T-helper 22 cell (primary cell): ENCODE data around the gene ZNF532.

Source experiments
- DNase-seq: peaks from one replicate; pipeline ENCODE4 v3.0.0-alpha.2; 2020; ENCODE audit warnings: low read depth

The ZNF532 gene

DNA sequence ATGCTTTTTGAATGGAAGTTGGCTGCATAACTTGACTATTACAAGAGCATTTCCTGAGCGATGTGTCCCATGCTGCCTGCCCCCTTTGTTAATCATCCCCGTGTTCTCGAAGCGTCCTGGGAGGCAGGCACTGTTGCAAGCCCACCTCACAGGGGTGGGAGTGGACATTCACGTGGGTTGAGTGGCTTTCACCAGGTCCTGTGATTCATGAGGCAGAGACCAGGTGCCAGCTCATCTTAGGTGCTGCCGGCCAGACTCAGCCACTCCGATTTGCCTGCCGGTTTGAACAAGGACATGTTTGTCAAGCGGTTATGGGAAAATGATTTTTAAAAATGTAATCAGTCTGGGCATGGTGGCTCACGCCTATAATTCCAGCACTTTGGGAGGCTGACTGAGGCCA, 112.5 kb downstream of the ZNF532 start:
- no peak for DNase-seq

DNA sequence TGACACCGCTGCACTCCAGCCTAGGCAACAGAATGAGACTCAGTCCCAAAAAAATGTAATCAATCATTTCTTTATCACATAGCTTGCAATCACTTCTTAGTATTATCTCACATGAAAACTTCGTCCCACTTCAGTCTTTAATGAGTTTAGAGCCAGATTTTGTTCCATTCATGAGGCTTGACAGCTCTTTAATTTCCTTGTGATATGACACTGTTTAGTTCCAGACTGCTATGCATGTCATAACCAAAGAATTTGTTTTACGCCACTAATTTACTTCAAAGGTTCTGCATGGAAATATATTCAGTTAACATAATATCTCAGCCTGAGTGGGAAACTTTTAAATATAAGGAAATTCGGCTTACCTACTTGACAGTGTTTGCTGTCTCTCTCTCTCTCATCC, 113.1 kb downstream of the ZNF532 start:
- no peak for DNase-seq

DNA sequence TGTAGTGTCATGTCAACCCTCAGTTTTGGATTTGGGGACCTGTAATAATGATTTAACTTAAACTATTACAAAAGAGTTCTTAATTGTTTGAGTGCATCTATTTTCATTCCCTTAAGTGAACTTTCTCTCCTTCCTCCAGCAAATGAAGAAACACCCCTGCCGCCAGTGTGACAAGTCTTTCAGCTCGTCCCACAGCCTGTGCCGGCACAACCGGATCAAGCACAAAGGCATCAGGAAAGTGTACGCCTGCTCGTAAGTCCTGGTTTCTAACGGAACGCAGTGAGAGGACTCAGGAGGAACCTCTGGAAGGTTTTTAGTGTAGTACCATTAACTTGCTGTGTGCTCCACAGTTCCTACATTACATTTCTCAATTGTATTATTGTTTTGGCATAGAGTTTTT, 114.2 kb downstream of the ZNF532 start:
- no peak for DNase-seq

DNA sequence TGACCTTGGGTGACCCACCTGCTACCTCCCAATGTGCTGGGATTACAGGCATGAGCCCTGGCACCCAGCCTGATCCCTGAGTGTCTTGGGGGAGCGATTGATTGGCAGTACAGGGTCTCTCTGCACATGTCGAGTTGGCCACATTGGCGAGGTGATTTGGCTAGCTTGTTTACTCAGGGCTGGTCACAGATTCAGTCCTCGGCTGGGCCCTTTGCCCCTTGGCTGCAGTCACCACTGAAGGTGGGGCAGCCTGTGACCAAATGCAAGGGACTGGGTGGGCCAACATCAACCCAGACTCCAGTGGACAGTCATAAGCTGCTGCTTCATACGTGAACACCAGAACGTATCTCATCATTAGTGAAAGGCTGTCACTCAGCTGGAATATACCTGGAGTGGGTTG, 114.9 kb downstream of the ZNF532 start:
- DNase-seq = no peak

DNA sequence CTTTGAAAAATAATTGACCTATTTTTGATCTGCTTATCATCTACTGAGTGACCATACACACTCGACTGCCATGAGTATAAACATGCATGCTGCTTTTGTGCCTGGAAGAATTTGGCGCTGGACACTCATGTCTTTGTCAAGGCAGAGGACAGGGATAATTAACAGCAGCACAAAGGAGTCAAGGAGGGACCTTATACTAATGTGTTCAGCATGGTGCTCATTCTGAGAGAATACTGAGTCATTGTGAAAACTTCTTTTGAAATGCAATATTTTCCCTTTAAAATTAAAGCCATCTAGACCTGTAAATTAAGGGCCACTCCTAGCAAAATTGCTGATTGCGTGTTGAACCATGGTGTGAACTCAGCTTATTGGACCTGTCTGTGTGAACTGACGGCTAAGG, 116.3 kb downstream of the ZNF532 start:
- DNase-seq = no peak

DNA sequence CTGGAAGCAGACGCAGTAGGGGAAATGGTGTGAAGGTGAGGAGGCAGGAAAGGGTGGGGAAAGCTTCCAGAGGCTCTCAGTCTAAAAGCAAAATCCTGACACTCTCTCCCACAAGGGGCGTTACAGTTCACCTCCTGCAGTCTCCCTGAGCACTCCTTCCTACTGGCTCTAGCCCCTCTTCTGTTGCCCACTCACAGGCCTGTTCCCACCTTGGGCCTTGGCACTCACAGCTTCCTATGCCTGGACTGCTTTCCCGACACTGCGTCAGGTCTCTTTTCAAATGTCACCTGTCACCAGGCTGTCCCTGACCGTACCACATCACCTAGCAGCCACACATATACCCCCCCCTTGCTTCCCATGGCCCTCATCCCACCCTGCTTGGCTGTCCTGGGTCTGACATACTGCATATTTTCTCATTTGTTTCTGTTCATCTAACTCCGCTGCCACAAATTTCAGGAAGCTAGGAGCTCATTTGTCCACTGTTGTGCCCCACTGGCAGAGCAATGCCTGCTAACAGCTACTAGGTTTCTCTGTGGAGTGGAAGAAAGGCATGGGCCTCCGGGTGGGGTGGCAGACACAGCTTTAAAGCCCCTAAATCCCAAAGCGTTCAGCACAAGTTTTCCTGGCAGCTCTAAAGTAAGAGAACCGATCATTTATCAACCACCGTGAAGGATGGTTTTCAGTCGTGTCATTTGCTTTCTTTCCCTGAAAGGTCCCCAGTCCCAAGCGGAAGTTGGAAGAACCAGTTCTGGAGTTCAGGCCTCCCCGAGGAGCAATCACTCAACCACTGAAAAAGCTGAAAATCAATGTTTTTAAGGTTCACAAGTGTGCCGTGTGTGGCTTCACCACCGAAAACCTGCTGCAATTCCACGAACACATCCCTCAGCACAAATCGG, 118.8 kb downstream of the ZNF532 start:
- DNase-seq = no peak

DNA sequence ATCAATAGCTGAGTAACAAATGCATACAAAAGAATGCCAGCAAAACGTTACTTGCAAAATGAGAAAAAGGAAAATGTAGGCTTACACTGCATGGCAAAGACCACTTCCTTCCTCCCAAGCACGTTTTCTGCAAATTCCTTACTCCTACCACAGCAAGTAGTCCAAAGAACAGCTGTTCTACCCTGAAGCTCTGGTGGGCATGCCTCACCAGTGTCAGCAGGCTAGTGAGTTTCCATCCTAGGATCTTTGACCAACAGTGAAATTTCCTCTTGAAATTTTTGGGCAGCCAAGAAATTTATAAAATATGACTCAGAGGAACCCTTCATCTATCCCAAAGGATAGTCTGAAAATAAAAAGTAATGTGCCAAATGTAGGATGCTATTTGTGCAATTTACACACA, 123.9 kb downstream of the ZNF532 start:
- no peak for DNase-seq

DNA sequence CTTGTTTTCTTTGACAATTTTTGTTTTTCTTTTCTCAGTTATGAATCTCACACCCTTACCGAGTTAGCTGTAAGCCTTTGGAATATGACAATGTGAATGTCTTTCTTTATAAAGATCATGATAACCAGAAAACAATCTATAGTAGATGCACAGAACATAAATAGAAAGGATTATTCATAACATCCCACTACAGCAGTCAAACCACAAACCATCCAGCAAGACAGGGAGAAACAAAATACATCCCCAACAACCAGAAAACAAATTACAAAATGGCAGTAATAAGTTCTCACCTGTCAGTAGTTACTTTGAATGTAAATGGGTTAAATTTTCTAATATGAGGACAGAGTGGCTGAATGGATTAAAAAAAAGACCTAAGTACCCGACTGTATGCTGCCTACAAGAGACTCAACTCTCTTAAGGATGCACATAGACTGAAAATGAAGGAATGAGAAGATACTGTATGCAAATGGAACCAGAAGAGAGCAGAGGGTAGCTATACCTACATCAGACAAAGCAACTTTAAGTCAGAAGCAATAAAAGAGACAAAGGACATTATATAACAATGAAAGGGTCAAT, 124.6 kb downstream of the ZNF532 start:
- DNase-seq = no peak

DNA sequence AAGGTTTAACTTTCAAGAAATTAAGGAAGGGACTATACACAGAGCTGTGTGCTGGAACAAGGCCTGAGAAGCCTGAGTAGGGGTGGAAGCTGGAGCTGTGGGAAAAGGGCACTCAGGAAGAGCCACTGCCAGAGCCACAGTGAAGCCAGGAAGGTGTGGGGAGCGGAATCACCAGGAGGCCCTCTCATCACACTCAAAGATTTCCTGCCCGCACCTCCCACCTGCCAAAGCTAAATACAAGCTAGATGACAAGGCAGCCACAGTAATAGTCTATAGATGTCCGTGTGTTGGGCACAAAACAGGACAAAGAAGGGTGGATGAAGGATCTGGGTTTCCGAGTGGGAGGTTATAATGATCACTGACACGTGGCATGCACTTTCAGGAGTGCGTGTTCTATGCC, 126.0 kb downstream of the ZNF532 start:
- no peak for DNase-seq

DNA sequence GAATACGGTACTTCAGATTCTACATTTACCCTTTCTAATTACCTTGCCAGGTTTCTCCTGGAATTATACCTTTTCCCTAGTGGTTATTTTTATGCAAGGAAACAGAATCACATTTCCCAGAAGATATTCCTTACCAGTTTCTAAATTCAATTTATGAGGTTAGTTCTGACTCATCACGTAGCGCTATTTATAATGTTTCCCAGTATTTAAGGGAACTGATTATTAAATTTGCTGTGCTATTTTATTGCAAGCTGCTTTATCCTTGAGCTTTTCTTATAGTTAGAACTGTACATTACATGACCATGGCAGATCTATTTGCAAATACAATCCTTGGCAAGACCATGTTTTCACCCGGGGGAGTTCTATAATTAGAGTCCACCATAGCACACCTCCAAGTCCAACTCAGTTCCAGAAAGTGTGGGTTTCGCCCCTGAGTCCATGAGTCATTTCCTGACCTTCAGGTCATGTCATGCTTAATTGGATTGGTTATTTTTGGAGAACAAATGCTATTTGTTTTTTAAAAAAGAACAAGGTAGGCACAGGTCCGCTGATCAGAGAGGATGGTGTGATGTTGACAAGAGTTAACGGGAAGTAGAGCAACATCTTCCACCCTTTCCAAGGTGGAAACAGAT, 126.6 kb downstream of the ZNF532 start:
- DNase-seq = no peak

DNA sequence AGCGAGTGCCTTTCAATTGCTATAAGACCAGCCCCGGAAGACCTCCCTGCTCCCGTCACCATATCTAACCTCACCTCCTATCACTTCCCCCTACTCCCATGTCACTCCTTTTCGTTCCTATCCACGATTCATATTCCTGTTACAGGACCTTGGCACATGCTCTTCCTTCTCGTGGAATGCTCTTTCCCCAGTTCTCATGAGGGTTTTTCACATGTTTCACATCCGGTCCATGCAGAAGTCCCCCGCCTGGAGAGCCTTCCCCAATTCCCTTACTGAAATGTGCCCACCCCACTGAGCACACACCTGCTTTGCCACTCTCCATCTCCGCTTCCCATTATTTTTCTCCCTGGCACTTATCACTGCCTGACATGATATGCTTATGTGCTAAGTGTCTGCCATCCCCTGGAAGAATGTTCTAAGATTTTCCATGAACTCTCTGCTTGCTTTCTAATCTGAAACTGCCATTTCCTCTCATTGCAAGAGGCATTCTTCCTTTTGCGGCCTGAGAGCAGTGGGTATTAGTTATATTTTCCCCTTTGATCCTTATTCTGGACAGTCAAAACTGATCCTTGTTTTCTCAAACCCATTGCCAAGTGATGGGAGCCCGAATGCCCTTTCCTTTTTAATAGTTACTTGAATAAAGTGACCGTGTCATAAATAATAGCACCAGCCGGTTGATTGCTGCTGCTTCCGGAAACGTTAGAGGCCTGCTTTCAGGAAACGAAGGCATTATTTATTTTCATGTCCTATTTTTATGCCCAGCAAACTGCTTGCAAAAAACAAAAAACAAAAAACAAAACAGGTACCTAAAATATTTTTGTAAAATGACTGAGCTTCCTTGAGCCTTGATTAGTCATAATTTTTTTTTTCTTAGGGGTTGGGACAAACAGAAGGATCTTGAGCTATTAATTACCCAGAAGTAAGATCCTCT, 127.9 kb downstream of the ZNF532 start:
- DNase-seq = no peak

DNA sequence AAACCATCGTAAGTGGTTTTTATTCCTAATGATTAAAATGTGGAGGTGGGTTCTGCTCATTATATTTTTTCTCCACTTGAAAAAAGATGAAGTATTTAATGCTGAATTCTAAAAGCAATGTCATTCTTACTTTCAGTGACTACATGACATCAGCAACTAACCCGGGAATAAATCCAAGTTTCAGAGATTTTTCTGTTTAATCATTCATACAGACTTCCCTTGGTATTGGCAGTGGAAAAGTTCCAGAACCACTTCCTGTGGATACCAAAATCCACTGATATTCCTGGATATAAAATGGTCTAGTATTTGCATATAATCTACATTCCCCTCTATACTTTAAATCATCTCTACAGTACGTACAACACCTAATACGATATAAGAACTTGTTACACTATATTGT, 128.6 kb downstream of the ZNF532 start:
- no peak for DNase-seq

DNA sequence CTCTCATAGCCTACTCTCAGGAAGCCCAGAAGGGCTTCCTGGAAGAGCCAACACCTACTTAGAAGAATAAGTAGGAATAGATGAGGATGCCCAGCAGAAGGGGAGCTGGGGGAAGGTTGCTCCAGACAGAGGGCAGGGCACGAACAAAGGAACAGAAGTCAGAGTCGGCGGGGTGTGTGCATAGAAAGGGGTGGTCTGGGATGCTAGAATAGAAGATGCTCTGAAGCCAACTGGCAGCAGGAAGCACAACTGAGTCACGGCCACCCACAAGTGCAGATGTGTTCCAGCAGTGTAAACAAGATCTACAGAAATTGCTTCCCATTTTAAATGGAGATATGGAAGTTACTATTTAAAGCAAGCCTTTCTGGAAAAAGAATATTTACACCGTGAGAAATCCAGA, 131.0 kb downstream of the ZNF532 start:
- DNase-seq = no peak

DNA sequence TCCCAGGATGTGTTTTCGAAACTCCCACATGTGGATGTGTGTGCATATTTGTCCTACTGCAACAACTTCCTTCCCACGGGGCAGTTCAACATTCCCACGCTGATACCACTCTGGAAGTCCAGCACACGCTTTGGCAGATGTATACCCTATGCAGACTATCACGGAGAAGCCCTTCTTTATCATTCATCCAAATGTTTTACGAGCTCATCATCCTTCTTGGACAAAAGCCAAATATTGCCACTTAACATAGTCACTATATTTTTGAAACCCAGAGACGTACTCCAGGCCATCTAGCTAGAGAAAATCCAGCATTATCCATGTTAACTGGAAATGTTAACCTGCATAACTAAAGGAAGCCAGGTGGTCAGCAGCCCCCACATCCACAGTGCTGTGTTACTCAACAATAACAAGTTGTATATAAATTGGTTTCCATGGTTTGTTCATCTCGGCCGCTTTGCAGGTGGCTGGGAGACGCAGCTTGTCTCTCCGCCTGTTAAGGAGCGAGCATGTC, 131.5 kb downstream of the ZNF532 start:
- no peak for DNase-seq

DNA sequence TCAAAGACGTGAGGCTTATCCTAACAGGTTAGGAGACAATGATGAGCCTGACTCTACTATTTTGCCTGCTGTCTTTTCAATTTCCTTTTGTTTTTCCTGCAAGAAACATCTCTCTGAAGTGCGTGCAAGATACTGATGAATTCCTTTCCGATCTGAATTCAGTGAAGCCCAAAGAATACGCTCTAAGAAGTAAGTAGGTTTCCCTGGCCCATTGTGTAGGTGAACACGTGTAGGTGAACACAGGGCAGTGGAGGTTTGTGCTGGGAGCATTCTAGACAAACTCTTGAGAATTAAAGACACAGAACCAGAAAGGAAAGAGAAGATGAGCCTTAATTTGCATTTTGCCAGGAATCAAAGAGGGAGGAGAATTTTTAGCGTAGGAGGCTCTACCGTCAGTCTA, 132.0 kb downstream of the ZNF532 start:
- DNase-seq = no peak

DNA sequence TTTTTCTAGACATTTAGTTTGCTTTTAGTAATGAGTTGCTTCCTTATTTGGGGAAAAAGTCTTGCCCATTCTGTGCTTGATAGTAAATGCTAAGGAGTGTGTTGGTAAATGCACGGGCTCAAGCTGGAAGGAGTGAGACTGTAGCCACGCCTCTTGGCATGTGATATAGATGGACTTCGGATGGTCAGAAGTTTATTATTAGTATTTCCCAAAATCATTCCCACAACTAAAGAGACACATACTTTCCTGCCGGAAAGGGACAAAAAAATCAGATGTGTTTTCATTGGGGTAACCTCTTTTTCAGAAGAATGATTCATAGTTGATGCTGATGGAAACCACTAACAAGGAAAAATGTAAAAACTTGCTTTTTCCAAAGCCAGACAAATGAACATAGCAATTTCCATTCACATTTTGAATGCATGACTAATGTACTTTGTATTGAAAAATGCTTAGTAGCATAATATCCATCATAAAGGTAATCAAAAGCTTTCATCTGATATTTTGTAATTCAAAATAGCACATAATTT, 133.2 kb downstream of the ZNF532 start:
- no peak for DNase-seq

DNA sequence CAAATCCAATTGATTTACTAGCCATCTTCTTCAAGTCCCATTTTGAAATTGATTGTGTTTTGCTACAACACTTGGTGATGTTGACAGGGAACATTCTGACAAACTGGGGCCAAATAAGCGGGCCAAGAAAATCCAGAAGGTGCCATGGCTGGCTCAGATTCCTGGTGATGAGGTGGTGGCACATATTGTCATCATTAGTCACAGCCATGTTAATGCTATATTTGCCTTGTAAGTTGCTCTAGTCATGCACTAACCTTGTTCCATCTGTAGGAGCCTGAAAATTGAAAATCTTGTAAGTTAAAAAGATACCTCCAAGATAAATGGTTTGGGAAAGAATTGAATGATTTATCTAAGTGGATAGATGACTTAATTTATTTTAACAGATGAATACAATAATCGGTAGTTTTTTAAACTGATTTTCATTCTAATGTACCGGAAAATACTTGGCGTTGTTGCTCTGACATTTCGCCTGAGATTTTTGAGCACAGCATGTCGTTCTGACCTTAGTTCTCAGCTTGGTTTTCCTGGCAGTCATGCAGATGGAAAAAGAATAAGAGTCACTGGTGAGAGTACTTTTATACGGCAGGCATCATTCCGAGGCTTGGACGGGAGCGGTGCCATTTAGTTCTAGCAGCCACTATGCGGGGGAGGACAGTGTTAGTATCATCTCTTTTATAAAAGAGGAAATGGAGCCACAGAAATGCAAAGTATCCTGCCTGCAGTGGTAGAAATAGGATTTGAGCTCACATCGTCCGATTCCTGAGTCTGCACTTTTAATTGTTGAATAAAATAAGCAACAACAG, 133.9 kb downstream of the ZNF532 start:
- DNase-seq = no peak

DNA sequence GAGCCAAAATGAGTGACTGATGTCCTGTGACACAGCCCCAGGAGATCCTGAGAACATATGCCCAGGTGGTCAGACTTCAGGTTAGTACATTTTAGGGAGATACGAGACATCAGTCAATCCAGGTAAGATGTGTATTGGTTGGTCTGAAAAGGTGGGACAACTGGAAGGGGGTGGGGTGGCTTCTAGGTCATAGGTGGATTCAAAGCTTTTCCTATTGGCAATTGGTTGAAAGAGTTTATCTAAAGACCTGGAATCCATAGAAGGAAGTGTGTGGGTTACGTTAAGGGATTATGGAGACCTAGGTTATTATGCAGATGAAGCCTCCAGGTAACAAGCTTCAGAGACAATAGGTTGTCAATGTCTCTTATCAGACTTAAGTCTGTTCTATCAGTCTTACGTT, 136.5 kb downstream of the ZNF532 start:
- no peak for DNase-seq

DNA sequence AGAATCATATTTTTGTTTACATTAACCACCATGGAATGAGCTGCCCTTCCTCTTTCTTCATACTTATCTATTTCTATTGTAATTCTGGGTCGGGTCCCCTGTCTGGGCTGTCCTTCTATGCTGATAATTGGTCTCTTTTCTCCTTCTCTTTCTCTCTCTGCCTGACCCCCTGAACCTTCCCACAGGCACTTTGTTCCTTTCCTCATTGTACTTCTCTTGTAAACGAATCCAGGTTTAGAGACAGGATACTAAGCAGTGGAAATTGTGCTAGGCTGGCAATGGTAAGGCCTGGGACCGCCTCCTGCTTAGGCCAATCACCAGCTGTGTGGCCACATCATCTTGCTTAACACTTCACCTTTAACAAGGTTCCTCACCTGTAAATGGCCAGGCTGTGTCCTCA, 137.0 kb downstream of the ZNF532 start:
- no peak for DNase-seq

DNA sequence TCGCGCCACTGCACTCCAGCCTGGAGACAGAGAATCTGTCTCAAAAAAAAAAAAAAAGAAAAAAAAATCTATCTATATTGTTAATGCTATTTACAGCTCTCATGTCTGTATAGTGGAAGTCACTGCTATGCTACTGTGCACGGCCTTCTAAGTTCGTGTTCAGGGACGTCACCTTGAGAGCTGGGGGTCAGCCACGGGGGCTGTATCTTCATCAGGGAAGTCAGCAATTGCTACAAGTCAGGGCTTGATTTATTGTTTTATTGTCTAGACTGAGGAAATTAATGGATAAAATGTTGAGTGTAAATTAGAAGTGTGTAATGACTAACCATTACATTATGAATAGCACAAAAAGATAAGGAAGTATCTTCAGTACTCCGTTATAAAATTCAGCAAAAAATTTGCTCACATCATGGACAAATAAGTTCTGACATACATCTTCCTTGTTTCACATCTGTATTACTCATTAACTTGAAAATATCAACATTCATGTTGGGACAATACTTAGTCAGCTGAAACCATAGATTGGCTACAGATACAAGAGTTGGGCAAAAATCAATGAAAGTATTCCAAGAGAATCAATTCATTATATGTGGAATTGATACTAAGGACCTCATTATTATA, 138.4 kb downstream of the ZNF532 start:
- no peak for DNase-seq

DNA sequence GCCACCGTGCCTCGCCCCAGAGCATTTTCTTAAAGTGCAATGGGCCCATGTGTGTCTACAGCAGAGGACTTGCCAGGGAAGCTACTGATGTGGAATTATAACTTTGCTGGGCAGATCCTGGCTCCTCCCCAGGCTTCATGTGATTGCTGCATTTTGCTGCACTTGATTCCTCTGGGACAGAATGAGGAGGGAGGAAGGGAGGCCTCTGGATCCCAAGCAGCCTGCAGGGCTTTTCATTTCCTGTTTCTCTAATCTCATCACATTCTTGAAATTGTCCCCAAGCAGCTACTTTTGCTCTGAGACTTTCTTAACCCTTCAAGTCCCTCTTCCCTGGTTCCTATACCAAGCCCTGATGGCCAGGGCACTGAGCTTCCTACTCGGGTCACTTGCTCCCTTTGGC, 140.6 kb downstream of the ZNF532 start:
- no peak for DNase-seq
